Measurements from ENCODE around the gene RSU1.

Gene RSU1

DNA sequence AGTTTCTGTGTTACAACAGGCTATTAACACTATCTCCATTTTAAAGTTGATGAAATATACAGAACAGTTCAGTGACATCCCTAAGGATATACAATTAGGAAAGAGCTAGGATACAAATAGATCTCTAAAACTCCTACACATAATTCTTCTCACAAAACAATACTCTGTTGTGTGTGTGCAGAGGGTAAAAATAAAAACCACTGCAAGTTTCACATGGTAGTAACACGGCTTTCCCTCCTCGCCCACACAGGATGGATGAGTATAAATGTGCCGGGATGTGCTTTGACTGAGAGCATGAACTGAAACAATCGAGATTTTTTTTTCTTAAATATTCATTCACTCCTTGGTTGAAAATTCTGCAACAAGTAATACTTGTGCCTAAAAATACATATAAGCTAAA, 164.0 kb downstream of the RSU1 start:
- no peak for DNase-seq

DNA sequence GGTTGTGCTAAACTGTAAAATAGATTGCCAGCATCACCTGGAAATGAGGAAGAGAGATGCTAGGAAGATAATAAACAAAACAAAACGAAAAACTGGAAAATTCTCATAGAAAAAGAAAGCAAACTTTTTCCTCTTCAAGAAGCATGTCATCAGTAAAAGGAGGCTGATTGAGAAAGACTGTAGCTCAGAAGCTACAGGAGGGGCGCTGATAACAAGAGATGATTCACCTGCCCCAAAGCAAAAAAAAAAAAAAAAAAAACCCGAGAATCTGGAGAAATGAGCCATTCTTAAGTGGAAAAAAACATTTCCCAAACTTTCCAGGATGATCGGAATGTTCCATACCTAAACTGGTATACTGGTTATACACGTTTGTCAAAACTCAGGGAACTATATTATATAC, 165.1 kb downstream of the RSU1 start:
- DNase-seq: no peak

DNA sequence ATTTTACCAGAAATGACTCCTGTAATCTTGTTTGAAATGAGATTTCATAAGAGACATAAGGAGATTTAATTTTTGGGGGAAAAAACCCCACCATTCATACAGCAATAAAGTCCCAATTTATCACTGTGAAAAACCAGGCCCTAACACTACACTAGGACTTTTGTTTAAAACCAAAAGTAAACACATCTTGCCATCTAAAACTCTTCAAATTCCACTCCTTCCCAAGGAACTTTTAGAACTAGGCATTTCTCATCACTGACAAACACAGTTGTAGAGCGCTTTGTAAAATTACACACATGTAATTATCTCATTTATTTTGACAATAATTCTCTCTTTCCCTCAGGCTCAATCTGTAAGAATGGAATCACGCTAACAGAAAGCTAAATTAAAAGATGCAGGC, 167.5 kb downstream of the RSU1 start:
- no peak for DNase-seq

DNA sequence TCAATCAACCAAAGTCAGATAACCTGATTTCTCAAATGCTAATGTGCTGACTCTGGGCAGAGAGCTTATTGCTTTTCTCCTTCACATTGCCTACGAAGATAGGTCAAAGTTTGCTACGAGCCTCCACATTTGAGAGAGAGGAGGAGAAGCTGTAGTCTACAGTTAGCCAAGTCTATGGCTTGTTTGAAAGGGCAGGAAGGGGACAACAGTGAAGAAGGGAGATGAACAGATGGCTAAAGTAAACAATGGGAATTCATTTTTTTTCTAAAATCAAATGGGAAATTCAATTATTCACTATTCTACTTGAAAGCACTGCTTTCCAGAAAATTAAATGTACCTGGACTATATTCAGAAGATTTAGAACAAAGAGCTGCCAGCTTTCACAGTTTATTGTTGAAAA, 168.9 kb downstream of the RSU1 start:
- DNase-seq: no peak

DNA sequence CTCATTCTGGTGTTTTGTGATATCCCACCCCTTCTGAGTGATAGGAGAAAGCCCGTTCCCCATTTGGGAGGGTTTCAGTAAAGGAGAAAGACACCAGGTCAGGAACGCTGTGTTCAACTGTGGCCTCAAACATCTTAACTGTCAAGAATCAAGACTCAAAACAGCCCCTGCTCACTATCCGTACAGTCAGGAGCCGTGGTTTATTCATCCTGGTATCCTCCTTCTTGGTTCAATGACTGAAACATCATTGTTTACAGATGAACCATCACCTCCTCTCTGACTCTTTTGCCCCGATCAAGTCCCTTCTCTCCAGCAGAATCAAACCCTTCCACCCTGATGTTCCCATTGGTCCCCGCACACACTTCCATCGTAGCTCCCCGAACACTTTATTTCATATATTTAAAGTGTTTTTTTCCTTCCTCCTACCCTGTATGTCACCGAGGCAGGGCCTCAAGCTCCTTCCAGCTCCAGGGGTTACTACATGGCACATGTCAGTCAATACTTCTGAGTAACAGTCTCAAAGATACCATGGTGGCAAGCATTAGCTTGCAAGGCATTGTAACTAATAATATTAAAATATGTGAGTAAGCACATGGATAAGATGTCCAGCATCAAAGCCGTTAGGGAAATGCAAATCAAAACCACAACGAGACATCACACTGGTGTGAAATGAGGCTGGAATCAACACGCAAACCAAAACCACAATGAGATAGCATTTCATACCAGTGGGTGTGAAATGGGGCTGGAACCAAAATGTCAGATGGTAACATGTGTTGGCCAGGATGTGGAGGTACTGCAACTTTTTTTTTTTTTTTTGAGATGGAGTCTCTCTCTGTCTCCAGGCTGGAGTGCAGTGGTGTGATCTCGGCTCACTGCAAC, 170.8 kb downstream of the RSU1 start:
- no peak for DNase-seq

DNA sequence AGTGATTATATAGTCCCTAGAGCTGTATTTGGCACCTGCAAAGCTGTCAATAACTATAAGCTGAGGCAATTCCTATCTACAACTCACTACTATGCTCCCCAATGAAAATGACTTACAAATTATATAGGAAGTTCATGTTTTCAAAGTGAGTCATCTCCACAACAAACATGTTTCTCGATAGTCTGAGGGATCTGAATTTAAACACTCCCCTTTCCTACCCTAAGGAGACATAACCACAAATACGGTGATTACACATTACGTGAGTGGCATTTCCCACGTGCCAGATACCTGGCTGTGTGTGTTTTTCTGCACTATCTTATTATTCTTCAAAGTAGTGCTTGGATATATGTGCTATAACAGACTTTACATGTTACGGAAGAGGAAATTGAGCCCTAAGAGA, 173.1 kb downstream of the RSU1 start:
- DNase-seq: no peak

DNA sequence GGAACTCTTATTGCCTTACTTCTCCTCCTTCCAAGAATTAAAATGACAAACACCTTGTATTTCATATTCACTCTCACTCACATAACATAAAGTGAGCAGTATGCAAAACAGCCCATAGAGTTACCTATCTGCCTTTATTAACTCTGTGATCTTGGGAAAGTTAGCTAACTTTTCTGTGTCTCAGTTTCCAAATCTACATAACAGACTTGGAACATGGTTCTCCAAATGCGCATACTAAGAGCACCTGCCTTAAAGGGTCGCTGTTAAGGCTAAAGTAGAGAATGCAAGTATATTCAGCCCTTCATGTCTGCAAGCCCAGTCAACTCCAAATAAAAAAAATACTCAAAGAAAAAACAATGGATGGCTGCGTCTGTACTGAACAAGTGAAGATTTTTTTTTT, 173.7 kb downstream of the RSU1 start:
- DNase-seq: no peak

DNA sequence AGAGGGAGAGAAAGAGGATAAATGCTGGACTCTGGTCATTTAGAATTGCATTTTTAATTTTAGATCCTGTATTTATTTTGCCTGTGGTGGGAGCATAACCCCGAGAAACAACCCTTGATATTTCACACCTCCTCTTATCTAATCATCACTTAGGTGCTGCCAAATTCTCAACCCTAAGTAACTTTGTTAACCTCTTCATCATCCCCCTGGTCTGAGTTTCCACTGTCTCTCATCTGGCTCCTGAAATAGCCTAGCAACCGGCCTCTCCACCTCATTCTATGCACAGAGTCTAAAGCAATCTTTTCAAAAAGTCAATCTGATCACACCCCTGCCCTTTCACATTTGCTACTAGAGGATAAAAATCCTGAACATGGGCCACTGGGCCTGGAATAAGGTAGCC, 177.1 kb downstream of the RSU1 start:
- DNase-seq: no peak

DNA sequence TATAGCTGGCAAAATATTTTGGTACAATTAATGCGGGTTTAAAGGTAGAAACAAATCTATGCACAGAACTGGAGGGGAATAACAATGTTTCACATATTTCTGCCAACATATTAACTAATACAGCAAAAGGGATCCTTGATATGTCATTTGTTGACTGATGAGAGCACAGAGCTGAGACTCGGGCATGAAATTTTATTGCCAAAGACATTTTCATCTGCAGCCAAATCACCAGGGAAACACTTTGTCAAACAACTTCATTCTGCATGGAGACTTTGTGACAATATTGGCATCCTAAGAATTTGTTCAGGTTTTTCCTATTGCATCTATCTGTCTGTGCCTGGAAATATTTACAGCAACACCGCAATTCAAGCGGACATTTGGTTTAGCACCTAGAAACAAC, 177.8 kb downstream of the RSU1 start:
- no peak for DNase-seq

DNA sequence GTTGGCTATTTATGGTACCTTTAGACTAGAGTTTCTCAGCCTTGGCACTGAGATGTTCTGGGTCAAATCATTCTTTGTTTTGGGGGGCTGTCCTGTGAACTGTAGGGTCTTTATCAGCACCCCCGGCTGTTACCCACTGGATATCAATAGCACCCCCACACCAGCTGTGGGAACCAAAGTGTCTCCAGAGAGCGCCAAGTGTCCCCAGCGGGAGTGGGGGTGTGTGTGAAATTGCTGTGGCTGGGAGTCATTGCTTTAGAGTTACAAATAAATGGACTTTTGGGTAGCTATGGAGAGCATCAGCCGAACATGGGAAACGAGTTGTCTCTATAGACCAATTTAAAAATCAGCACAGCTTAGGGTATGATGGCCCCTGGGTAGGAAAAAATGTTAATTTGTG, 184.2 kb downstream of the RSU1 start:
- DNase-seq: no peak

DNA sequence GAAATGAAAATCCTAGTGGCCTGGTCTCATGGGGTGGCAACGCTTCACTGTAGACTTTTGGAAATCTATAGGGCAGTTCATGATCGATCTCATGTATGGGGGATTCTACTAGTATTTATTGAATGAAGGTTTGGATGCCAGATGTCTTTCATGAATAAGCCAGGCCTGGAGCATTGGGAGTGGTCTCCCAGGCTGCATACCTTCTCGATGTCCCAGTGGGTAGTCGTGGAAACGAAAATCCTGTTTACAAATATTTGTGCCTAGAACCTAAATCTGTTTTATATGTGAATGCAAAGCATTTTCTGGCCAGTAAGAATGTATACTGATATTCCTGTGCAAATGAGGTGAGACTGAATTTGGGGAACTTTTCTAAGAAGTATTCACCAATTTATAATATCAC, 190.5 kb downstream of the RSU1 start:
- no peak for DNase-seq

DNA sequence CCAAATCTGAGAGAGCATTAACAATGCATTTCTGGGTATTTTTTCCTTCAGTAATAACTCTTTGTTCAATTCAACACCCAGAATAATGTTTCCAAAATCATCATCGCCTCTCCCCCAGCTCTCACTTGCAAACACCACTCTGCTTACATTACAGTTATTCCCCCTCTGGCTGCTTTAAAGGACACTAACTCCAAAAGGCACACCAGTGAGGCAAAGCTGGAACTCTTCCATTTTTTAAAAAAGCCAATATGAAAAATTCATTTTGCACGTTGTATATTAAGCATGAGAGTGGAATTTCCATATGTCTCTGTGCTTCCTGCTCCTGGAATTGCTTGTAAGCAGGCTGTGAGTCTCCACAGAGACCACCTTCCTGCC, 204.3 kb downstream of the RSU1 start:
- no peak for DNase-seq

DNA sequence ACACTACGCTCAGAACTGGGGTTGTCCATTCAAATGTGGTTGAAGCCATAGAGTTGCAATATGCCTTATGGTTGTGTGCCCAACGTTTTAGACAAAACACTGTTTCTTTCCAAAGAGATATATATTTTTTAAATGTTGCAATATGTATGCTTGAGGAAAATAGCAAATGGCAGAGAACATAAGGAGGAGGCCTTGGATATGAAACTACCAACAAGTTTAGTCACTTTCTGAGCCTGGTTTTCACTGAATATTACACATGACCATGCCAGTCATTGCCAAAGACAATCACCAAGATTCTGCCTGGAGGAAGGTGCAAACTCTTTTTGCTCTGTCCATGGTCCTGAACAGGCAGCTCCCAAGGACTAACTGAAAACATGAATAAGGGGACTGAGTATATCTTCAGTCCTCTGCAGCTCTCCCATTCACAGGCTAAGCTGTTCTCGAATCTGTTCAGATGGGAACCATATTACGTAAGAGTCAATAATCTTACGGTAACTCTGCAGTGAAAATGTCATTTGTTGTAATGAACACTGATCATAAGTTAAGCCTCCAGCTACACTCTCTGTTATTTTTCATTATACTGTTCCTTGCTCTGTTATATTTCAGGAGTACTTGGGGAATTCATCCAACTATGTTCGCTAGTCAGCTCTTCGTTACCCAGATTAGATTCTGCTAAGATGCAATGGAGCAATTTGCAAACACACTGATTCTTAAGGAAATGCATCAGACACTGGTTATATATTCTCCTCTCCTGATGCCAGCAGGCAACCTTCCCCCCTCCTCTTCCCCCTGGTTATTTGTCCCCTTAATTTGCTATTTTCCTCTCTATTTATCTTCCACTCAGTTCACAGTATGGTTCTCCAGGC, 204.9 kb downstream of the RSU1 start:
- DNase-seq: no peak

DNA sequence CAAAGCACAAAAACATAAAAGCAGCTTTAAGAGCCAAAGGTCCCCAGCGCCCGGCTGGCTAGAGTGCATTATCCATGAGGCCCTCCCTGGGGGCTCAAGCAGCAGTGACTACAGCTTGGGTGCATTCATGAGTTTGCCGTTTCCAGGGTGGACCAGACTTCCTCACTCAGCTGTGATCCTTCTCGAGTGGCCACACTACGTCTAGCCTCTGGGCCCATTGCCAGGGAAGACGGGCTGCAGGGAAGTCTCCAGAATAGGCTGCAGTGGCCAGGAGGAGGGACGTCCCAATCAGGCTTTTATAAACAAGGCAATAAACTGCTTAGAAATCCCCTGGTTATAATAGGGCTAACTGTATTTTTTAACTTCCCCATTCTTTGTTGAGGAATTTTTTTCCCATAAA, 206.2 kb downstream of the RSU1 start:
- DNase-seq: no peak

DNA sequence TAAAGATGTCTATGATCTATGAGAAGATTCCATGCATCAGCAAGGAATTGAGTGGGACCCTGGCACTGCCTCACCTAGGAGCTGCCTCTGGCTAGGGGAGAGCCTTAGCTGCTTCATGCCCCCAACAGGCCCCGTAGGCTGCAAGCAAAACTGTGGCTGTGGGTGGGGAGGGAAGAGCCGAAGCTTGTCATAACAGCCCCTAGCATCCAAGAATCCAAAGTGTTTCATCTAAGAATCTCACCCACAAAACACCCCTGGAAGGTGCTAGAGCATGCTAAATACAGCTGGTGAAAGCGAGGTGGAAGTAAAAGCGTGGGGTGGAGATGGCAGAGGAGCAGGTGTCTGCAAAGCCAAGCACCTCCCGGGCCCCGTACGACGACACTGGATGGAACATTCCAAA, 208.0 kb downstream of the RSU1 start:
- no peak for DNase-seq

DNA sequence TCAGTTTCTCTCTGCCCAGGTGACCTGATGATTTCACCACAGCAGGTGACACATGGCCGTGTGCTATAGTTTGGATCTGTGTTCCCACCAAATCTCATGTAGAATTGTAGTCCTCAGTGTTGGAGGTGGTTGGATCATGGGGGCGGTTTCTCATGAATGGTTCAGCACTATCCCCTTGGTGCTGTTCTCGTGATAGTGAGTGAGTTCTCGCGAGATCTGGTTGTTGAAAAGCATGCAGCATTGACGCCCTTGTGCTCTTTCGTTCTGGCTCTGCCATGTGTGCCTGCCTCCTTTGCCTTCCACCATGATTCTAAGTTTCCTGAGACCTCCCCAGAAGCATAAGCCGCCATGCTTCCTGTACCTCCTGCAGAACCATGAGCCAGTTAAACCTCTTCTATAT, 210.3 kb downstream of the RSU1 start:
- DNase-seq: no peak

DNA sequence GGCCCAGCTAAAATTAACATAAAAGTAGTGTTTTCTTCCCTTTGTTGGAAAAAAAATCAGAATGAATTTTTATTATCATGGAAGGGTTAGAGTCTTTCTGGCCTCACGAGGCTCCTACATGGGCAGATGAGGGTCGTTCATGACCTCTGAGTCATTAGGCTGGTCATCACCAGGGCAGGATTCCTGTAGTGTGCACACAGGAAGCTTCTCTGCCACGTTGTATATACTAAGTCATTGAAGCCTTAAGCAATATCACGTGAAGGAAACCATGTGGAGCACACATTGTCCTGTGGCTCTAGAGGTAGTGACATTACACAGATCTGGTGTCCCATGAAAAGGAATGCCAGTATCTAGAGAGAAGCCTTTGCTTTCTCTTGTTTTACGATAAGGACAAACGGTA, 210.8 kb downstream of the RSU1 start:
- no peak for DNase-seq

DNA sequence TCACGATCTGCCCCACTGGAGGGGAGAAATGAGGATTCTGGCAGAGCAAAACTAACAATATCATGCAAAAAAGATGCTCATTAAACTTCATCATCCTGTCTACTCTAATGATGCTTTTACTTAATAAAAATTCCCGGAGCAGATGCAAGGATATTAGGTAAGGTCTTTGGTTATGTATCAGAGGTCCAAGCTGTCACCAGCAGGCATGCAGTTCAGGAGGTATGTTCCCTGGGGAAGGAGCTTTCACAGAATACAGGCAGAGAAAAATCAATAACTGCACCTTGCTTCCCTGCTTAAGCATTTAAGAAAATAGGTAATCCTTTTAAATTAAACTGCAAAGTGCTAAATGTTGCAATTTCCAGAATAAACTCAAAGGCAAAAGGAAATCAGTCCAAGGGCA, 213.9 kb downstream of the RSU1 start:
- DNase-seq: no peak

DNA sequence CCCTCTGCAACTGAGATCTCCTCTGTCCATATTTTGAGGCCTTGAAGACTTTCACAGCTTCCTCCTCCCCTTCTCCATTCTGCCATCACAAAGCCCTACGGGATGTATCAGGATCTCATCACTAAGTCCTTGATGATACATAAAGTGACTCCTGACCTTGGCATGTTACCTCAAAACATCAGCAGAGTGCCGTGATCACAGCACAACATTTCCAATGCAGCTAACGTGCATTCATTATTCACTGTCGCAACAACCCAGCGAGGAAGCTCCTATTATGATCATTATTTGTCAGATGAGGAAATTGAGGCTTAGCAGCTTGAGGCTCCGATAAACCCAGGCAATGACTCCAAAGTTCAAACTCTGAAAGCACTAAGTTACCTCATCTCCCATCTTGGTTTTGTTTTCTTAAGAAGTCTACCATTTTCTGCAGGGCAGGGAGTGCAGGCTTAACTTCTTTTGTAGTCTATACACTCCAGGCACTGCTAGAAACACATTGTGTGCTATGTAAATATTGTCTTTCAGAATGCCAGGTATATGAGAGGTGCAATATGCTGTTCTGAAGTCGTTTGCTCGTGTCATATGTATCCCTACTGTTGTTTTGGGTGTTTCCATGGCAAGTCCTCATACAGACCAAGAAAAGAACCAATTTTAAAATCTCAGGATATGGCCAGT, 215.0 kb downstream of the RSU1 start:
- DNase-seq: no peak

DNA sequence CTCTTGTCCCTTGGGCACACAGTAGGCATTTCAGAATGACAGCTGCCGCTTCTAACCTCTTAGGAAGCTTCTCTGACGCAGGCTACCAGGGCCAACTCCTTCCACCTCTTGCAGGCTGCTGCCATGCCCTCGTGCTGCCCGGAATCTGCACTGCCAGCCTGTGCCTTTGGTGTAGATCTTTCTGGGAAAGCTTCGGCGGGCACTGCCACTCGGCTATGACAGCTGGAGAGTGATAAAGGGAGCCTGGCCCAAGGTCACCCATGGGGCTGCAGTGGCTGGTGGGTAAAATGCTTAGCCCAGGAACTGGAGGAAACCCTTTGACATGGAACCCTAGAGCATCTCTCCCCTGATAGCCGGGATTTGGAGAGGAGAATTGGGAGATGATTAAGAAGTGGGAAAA, 217.6 kb downstream of the RSU1 start:
- DNase-seq: no peak

DNA sequence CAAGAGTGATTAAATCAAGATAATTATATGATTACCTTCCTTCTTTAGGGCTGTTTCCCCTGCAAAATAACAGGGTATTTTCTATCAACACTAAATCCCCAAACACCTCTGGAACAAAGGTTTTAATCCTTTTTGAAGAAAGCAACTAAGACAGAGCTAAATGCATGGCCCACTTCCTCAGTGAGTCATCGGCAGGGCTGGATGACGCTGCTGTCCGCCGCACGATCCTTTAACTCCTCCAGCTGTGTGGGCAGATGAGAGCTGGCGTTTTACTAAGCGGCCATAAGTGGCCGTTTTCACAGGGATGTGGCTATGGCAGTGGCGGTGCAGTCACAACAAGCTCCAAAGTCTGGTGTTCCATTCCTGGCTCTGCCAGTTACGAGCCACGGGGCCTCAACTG, 219.6 kb downstream of the RSU1 start:
- no peak for DNase-seq

DNA sequence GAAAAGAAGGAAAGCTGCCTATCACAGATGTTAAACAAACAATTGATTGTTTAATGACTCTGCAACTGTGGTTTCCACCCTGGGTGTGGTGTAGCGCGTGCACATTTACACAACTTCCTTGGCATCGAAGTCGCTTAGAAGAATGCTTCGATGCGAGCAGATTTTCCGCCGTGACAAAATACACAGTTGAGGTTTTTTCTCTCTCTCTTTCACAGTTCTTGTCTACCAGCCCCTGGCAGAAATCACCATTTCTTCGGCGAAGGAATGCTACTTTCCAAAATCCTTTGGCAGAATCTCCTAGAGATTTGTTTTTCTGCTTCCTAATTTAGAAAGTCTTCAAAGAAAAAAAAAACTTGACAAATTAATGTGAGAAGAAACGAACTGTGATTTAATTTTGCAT, 224.8 kb downstream of the RSU1 start:
- DNase-seq: no peak

DNA sequence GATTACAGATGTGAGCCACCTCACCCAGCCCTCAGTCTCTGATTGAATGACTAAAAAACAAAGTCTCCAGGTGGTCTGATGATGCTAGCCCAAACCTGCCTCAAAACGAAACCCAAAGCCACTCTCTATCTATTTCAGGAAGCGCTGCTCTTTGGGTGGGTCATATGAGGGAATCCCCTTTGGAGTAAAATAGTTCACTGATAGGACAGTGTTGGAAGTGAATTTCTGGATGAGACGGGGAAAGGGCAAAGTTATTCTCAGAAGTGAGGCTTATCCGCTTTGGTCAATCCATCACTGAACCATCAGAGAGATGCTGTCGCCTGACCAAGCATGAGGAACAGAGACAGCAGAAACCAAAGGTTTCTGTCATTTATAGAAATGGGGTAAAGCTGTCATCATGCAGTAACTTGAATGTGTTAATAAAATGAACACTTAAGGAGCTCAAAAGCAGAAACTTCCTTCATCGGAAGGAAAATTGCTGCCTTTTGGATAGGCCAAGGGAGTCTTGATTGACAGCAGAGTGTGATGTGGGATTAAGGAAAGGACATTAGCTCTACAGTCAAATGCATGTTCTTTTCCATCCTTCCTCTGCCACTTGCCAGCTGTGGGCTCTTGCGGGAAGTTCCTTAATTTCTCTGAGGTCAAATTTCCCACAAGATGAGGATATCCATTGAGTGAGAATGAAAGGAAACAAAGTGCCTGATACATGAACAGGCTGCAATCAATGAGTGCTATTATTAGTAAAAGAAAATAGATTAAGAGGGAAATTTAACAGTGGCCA, 230.7 kb downstream of the RSU1 start:
- DNase-seq: no peak

All from central memory CD4-positive, alpha-beta T cell (primary cell).